ENCODE measurements around the gene CCDC57.
A peak's percentile ranks its signal among the peaks of the same experiment; 100 is the strongest.

The CCDC57 gene

DNA sequence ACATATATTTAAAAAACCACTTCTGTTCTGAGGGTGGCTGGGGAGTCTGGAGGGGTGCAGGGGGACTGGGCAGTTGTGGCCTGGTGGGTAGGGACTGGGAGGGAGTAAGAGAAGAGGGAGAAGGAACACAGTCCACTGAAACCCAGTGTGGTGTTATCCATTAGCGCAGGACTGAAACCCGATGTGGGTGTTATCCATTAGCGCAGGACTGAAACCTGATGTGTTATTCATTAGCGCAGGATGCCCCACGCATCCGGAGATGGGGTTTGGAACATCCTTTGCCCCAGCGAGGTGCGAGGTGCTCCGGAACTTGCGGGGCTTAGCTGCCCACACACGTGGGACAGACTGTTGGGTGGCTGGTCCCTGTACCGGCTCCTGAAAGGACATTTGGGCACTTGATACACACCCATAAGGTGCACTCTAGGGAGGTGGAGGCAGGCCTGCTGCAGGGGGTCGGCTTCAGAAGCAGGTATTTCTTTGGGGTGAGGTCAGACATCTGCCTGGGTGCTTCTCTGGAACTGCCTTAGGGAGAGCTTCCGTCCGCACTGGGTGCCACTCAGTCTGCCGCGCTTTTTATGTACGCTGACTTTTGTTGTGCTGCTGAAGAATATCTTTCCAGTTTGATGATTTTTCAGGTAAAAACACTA, 94.4 kb downstream of the CCDC57 start:
- DNase-seq, result no peak

DNA sequence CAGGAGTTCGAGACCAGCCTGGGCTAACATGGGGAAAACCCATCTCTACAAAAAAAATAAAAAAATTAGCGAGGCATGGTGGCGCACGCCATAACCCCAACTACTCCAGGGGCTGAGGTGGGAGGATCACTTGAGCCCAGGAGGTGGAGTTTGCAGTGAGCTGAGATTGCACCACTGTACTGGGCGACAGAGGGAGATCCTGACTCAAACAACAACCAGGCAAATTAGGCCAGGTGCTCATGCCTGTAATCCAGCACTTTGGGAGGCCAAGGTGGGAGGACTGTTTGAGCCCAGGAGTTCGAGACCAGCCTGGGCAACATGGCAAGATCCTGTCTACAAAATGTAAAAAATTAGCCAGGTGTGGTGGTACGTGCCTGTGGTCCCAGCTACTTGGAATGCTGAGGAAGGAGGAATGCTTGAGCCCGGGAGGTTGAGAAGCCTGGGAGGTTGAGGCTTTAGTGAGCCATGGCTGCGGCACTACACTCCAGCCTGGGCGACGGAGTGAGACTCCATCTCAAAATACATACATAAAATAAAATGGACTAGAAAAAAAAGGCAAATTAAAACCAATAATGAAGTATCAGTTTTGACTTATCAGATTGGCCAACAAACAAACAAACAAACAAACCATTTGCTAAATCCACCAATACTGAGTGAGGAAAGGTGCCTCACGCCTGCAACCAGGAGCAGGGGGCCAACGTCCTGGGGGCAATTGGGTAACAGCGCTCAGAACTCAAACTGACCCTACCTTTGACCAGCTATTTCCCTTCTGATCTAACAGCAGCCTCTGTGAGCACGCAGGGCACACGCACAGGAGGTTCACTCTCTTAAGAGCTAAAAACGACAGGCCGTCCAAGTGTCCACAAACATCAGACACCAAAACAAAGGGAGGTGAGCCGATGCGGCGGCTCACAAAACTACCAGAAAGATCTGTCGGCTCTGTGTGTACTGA, 95.2 kb downstream of the CCDC57 start:
- DNase-seq, result no peak

DNA sequence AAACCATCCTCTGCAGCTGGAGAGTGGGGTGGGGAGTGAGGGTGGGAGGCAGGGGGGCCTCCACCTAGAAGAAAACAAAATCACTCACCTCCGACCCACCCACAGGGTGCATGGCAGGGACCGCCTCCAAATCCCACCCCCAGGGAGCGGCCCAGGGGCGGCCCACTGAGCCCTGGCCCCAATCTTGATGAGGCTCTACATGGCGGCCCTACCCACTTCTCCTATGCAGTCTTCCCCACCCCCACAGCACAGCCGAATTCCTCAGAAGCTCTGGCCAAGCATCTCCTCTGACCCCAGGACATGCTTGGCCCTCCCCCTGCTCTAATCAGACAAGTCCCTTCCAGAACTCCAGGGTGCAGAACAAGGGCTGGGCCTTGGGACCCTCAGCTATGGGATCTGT, 96.4 kb downstream of the CCDC57 start:
- DNase-seq, result no peak

DNA sequence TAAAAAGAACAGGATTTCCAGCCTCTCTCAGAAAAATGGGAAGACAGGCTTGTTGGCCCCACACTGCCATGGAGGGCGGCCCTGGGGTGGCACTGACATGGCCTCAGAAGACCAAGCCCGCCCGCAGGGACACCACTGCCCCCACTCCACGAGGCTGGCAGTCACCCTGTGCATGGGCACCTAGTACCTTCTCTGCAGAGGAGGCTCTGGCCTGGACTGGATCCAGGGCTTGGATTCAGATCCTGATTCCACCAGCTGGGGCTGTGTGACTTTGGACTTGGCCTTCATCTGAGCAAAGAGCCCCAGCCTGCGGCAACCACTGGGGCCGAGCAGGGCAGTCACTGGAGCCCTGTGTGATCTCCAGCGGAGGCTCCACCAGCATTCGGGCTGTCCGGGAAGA, 97.8 kb downstream of the CCDC57 start:
- no peak for DNase-seq

DNA sequence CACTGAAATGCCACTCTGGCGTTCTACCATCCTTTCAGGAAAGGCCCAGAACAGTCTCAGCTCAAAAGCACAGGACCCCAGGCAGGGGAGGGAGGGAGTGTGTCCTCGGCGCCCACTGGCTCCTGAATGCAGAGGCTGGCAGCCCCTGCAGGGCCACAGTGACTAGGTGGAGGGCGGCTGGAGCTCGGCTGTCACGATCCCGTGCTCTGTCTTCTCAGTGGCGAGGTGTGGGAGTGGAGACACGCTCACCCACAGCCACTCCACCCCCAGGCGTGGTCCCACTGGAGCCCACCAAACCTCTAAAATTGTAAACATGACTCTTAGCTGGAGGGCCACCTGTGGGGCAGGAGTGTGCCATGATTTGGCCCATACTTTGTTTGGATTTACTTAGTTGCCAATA, 98.2 kb downstream of the CCDC57 start:
- no peak for DNase-seq

DNA sequence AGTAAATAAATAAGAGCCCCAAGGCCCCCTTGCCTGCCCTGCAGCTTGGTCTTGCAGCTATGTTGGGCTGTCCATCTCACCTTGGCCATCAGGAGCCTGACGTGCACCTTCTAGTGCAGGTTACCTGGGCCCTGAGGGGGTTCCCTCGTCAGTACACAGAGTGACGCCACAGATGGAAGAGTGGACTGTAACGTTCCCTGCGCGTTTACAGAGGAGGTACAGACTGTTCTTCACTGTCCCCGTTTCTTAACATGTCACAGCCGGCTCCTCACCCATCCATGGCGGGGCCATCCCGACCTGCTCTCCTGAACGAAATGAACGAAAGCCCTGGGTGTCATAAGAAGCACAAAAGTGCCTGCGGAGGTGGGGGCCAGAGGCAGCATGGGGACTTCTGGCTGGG, 98.7 kb downstream of the CCDC57 start:
- DNase-seq, result no peak

DNA sequence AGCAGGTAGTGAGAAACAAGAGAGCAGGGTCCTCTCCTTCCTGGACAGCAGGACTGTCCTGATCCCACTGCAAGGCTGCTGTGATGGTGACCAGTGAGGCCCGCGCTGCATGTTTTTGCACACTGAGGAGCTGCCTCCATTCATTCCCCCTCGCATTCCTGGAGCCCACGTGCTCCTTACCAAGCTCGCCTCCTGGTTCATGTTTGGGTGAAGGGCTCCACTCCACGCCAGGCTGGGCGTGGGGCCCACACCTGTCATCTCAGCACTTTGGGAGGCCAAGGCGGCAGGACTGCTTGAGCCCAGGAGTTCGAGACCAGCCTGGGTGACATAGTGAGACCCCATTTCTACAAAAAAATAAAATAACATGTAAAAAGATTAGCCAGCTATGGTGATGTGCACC, 99.2 kb downstream of the CCDC57 start:
- no peak for DNase-seq

DNA sequence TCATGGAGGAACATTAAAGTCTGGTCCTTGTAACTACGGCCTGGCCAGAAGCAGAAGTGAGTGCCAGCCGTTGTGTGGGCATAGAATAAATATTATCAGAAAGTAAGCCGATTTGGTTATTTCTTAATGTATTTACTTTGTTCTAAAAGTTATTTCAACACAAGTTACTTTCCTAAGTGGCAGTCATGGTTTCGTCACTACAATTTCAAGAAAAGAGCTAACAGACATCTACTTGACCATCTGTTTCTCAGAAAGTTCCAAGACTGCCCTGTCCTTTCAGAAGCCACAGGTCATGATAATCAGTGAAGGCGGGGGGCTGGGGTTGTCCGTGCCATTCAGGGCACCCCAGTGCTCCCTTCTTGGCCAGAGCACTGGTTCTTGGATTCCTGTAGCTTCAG, 99.7 kb downstream of the CCDC57 start:
- DNase-seq, result no peak

DNA sequence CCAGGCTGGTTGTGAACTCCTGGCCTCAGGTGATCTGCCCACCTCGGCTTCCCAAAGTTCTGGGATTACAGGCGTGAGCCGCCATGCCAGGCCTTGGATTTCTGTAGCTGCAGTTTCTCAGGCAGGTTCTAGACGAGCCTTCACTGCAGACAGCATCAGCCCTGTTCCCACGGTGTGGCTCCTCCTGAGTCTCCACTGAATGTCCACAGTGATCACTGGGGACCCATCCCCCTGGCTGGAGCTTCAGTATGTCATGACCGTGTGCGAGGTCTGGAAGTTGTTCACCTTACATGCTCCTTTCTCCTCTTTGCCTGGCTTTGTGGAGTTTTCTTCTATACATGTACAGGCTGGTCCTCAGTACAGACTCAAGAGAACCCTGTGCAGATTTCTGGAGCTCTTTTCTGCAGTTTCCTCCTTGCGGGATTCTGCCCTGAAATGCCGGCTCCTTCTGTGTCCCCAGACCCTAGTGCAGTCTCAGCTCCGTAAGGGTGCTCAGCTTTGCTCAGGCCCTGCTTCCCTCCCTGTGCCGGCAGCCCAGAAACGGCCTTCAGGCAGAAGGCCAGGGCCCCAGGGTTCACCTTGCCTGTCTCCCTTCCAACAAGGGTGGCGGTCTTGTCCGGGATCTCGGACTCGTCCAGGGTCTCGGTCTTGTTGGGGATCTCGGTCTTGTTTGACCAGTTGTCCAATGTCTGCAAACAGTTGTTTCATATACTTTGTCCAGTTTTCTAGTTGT, 100.3 kb downstream of the CCDC57 start:
- no peak for DNase-seq

DNA sequence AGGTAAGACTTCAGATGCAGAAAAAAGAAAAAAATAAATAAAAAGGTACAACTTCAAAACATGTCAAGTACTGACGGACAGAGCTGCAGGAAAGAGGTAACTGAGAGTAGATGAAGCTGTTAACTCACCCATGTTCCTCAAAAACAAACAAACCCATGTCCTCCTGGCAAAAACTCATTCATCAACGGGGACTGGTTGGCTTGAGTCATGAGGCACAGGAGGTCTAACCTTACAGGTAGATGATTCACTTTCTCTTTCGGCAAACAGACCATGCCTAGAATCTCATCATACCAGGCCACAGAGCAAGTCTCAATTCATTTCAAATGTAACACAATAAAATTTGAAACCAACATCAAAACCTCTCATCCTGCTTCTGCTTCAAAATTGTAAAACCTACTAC, 102.3 kb downstream of the CCDC57 start:
- no peak for DNase-seq

DNA sequence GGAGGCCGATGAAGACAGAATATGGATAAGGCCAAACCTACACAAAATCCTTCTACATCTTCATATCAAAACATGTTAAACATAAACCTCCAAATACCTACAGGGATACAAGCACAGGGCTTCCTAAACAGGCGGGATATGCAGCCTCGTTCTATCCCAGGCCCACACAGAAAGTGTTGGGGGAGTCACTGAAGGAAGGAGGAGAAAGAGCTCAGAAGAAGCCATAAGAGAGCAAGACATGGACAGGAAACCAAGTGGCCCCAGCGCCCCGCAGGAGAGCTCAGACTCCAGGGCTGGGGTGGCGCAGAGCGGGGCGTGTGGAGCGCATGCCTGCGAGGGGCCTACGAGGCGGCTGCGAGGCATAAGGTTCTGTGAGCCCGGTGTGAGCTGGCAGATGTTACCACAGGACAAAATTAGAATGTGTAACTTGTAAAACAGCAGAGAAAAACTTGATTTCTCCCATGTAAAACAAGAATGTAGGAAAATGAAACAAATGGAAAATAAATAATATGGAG, 103.6 kb downstream of the CCDC57 start:
- DNase-seq, result no peak

DNA sequence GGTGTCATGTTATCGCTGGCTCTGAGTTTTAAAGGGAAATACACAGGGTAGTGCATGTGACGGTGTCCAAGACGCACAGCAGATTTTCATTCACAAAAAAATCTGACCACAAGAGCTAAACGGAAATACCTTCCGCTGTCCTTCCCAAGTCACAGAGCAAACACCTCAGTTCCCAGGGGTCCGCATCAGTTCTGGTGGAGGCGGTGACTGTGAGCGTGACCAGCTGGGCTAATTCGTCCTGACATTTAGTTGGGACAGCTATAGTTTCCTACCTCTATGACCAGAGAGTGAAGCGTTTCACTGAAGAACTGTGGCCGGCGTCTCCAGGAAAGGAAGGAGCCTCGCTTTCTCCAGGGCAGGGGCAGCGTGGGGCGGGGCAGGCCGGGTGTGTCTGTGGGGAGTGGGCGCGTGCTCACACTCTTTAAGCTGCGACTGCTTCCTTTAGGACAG, 104.1 kb downstream of the CCDC57 start:
- DNase-seq, result no peak

DNA sequence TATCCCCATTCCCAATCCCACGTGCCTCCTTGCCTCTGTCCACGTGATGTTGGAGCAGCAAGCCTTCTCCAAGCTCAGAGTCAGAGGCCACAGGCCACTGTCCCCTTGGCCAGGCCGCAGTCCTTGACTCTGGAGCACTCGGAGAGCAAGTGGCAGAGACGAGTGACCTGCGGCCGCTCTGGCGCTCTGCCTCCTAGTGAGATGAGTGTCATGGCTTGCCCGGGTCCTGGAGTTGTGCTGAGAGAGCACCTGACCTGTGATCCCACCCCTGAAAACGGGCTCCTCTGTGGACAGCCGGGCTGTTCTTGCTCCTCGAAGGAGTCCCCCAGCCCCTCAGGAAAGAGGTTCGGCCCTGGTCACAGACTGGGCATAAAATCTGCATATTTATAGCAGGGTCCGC, 104.6 kb downstream of the CCDC57 start:
- DNase-seq, result no peak

DNA sequence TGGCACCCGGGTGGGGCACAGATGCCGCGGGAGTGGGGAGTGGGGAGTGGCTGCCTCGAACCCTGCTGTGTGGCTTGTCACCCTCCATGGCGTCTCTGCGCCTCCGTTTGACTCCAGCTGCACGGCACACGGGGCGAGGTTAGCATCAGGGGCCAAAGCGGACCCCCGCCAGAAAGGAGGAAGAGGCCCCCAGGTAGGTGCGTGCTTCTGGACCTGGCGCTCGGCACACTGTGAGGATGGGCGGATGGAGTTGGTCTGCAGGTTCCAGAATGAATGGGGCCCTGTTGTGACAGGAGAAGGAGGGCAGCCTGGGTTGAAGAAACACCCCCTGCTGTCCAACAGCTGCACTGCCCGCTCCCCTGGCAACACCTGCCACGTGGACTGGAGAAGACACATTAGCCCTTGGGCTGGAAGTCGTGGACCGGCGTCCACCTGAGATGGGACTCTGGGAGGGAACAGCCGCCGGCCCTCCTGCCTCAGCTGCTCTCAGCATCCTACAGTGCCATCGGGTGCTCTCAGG, 105.2 kb downstream of the CCDC57 start:
- peak; percentile 30 for DNase-seq

DNA sequence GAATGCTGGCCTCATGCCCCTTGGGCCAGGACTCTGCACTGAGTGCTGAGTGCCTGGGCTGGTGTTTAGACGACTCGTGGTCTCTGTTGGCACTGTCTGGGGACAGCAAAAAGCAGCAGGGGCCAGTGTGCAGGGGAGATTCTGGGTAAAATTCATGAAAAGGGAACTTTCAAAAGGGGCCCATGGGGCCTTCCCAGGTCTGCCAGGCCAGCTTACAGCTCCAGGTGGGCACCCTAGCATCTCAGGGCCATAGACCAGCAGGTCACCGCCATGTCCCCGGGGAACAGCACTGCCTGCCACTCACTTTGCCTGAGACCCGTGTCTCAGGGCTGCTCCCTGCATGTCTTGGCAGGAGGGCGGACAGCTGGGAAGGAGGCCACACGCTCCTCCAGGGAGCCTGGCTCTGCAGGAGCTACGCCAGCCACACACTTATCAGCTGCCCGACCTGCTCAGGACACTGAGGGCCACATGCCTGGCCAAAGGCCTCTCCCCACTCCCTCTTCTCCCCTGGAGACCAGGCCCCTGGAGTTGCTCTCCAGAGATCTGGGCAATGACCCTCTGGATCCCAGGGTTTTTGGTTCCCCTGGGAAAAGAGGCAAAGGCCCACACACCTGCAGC, 105.8 kb downstream of the CCDC57 start:
- no peak for DNase-seq

DNA sequence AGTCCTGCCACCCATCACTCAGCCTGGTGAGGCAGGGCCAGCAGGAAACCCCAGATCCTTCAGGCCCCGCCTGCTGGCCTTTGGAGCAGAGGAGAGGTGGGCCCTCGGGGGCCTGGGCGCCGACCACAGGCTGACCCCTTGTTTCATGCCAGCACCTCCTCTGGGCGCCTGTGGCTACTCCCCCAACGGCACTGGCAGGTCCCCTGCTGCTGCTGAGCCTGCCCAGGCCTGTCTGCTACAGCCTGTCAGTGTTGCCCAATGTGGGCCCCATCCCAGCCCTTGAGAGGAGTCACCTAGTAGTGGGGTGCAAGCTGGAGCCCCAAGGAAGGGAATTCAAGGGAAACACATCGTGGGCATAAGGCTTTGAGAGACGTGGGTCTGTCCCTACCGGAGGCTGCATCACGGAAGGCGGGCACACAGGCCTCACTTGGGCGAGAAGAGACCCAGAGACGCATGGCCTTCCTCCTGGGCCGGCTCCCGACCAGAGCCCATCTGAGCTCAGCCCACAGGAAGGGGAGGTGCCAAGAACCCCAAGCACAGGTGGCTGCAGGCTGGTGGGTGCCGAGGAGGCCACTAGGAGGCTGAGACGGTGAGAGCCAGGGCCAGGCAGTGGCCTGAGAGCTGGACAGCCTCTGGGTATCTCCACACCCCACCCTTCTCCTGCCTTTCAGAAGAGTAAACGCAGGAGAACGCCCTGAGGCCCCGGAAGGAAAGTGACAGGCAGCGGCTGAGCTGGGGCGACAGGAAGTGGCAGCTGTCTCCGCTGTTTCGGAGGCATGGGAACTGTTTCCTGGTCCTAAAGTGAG, 106.6 kb downstream of the CCDC57 start:
- DNase-seq, result peak; percentile 90

DNA sequence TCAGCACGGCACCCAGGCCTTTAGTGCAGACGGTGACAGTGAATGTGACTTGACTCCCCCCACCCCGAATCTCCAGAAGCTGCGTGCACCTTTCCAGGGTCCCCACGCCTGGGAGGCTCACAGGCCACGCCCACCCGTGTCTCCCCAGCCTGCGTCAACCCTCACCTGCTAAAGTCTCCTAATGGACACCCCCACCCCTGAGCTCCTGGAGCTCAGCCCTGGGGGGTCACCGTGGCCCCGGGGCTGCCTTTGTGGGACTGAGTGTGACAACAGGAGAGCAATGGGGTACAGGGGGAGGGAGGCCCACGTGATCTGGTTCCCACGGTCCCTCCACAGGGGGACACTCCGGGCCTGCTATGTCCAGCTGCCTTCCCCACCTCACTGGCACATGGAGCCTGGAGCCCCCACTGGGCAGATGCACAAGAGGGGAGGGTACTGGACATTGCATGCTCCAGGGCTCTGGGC, 107.2 kb downstream of the CCDC57 start:
- DNase-seq, result no peak

DNA sequence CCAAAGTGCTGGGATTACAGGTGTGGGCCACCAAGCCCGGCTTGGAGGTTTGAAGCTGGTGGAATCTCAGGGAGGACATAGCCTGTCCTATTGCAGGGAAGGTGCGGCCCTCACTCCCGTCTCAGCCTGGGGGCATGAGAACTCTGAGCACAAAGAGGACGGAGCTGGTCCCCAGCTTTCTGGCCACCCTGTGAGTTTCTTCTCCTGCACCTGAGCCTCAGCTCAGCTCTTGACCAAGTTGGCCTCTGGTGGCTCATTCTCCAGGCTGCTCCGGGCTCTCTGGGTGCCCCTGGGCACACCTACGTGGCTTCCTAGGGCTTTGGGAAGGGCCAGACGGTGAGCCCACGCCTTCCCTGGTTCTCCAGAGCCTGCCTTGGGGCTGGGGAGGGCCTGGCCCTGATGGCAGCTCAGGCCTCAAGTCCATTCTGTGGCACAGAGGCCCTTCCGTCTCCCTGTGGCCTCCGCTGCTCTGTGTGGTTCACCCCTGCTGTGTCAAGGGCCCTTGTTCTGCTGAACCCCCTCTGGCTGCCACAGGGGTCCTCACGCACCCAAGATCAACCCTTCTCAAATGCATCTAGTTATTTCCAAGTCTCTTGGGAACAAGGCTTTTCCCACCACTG, 107.7 kb downstream of the CCDC57 start:
- no peak for DNase-seq

DNA sequence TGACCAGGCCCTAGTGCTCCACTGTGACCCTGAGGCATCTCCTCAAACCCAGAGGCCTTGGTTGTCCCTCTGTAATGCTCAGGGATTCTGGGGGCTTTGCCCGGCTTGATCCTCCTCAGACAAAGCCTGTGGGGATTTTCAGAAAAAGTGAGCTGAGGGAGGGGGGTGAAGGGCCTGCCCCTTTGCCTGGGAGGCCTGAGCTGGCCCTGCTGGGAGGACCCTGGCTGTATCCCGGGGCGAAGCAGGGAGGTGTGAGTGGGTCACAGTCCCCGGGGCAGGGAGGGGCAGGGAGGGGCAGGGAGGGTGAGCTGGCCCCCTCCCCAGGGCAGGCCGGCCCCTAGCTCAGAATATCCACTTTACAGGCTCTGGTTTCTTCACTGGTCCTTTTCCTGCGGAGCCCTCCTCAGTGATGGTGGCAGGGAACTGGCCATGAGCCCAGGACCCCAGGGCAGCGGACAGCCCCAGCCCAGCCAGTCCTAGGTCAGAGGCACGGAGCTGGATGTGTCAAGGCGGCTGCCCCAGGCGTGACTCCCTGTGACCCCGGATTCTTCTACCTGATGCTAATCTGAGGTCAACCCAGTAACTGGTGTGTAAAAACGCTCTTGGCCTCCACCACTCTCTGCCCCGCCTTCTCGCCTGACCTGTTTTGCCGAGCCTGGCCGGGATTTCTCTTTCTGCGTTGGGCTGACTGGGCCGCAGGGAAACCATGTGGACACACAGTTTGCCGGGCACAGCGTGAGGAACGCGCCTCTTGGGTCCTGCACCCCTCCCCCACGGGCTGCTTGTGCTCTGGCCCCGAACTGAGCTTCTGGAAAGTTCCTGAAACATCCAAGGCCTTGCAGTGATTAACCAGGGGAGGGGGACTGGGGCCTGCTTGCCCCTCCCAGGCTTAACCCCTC, 108.8 kb downstream of the CCDC57 start:
- DNase-seq, result no peak
